MM.1S (cell line): Measurements from ENCODE around the gene PLS1.

Experiments used
- DNase-seq: peaks from one replicate; pipeline ENCODE4 v3.0.0-alpha.2; 2015
- H2AFZ ChIP-seq: fragments of 300-600 bp; sonication (generic); 2 replicates; pipeline ENCODE4 v1.6.0; 2016; ENCODE audit warnings: antibody characterized with exemption, low read length
- H3F3A ChIP-seq: fragments of 300-600 bp; sonication (generic); 2 replicates; pipeline ENCODE4 v1.6.1; 2016; ENCODE audit warnings: mild to moderate bottlenecking, antibody characterized with exemption, low read length, moderate library complexity, mixed read lengths; ENCODE audit not compliant: insufficient read depth
- H3K27ac ChIP-seq: fragments of 300-600 bp; sonication (generic); 2 replicates; pipeline ENCODE4 v1.5.1; 2016; ENCODE audit warnings: mild to moderate bottlenecking, low read length
- H3K27me3 ChIP-seq: fragments of 300-600 bp; sonication (generic); replicated peaks from 2 replicates; pipeline ENCODE4 v1.6.0; 2016; ENCODE audit warnings: low read length; ENCODE audit not compliant: insufficient read depth
- H3K36me3 ChIP-seq: fragments of 300-600 bp; sonication (generic); replicated peaks from 2 replicates; pipeline ENCODE4 v1.6.1; 2016; ENCODE audit warnings: mild to moderate bottlenecking, low read length, mixed read lengths; ENCODE audit not compliant: insufficient read depth
- H3K4me1 ChIP-seq: fragments of 300-600 bp; sonication (generic); 2 replicates; pipeline ENCODE4 v1.6.1; 2016; ENCODE audit warnings: low read length, mixed read lengths
- H3K4me2 ChIP-seq: fragments of 300-600 bp; sonication (generic); 2 replicates; pipeline ENCODE4 v1.6.0; 2016; ENCODE audit warnings: low read depth, low read length
- H3K4me3 ChIP-seq: fragments of 300-600 bp; sonication (generic); 2 replicates; pipeline ENCODE4 v1.5.1; 2016; ENCODE audit warnings: low read length, mixed read lengths
- H3K79me2 ChIP-seq: fragments of 300-600 bp; sonication (generic); 2 replicates; pipeline ENCODE4 v1.6.1; 2016; ENCODE audit warnings: mixed run types, low read length, mixed read lengths
- H3K9ac ChIP-seq: fragments of 300-600 bp; sonication (generic); 2 replicates; pipeline ENCODE4 v1.6.1; 2016; ENCODE audit warnings: low read length, mixed read lengths
- H3K9me2 ChIP-seq: fragments of 300-600 bp; sonication (generic); replicated peaks from 2 replicates; pipeline ENCODE4 v1.6.1; 2016; ENCODE audit warnings: mild to moderate bottlenecking, low read length, mixed read lengths; ENCODE audit not compliant: insufficient read depth
- H3K9me3 ChIP-seq: fragments of 300-600 bp; sonication (generic); replicated peaks from 2 replicates; pipeline ENCODE4 v1.6.1; 2016; ENCODE audit warnings: mild to moderate bottlenecking, low read length, mixed read lengths; ENCODE audit not compliant: insufficient read depth
- H4K20me1 ChIP-seq: fragments of 300-600 bp; sonication (generic); 2 replicates; pipeline ENCODE4 v1.6.1; 2016; ENCODE audit warnings: mild to moderate bottlenecking, low read length, moderate library complexity, mixed read lengths; ENCODE audit not compliant: insufficient read depth
- CTCF ChIP-seq: fragments of 300-600 bp; sonication (generic); IDR thresholded peaks from 2 replicates; pipeline ENCODE4 v1.5.1; 2016; ENCODE audit warnings: antibody characterized with exemption, low read length, mixed read lengths
- EZH2 ChIP-seq: fragments of 300-600 bp; sonication (generic); optimal IDR thresholded peaks from 2 replicates; pipeline ENCODE3; 2017; ENCODE audit warnings: low read depth, mild to moderate bottlenecking, antibody characterized with exemption, low read length, mixed read lengths
- EZH2phosphoT487 ChIP-seq: fragments of 300-600 bp; sonication (generic); IDR thresholded peaks from 2 replicates; pipeline ENCODE4 v1.6.1; 2018; ENCODE audit warnings: antibody characterized with exemption, low read length

PLS1 gene

GRCh38 chr3:142726017-142726416, 129.8 kb downstream of the PLS1 start:
- Histone ChIP-seq H3K36me3 (0 out of 2 replicates have a peak, but pooled peaks cover 3% of the 10 kb centered on the region), H3K79me2 (no peaks in the 10 kb centered on the region), H3K27me3 (no peaks in the 10 kb centered on the region), H4K20me1 (no peaks in the 10 kb centered on the region), H3K4me1 (no peaks in the 10 kb centered on the region), H3K9me3 (no peaks in the 10 kb centered on the region), H3K4me3 (no peak overlapping the region), H3K9ac (no peak overlapping the region), H3F3A (no peaks in the 10 kb centered on the region), H3K4me2 (no peak overlapping the region), H3K9me2 (no peaks in the 10 kb centered on the region), H3K27ac (no peak overlapping the region), H2AFZ (no peak overlapping the region)
- DNase-seq = no peak
- TF ChIP-seq EZH2phosphoT487 = no peak
- TF ChIP-seq CTCF = no peak
- no peak for TF ChIP-seq EZH2

GRCh38 chr3:142732066-142732465, 135.9 kb downstream of the PLS1 start:
- TF ChIP-seq EZH2 (no peak), EZH2phosphoT487 (no peak), CTCF (no peak)
- H3K27ac ChIP-seq = no peak overlapping the region
- DNase-seq = no peak
- no peaks in the 10 kb centered on the region for H3K9me3 ChIP-seq
- no peaks in the 10 kb centered on the region for H3K4me1 ChIP-seq
- 0 out of 2 replicates have a peak, but pooled peaks cover 3% of the 10 kb centered on the region for H3K36me3 ChIP-seq
- H3K9me2 ChIP-seq = no peaks in the 10 kb centered on the region
- H3K9ac ChIP-seq = no peak overlapping the region
- H3K27me3 ChIP-seq = no peaks in the 10 kb centered on the region
- no peaks in the 10 kb centered on the region for H3K79me2 ChIP-seq
- H2AFZ ChIP-seq = no peak overlapping the region
- H4K20me1 ChIP-seq = no peaks in the 10 kb centered on the region
- no peaks in the 10 kb centered on the region for H3F3A ChIP-seq
- no peak overlapping the region for H3K4me3 ChIP-seq
- no peak overlapping the region for H3K4me2 ChIP-seq

- H3K9me2 ChIP-seq = no peaks in the 10 kb centered on the region
- no peaks in the 10 kb centered on the region for H3K9me3 ChIP-seq
- no peaks in the 10 kb centered on the region for H3K79me2 ChIP-seq
- no peak overlapping the region for H2AFZ ChIP-seq
- no peak overlapping the region for H3K4me2 ChIP-seq
- no peaks in the 10 kb centered on the region for H3K27me3 ChIP-seq
- no peaks in the 10 kb centered on the region for H4K20me1 ChIP-seq
- DNase-seq = no peak
- TF ChIP-seq EZH2 (no peak), CTCF (no peak), EZH2phosphoT487 (no peak)
- 0 out of 2 replicates have a peak, but pooled peaks cover 3% of the 10 kb centered on the region for H3K36me3 ChIP-seq
- H3K9ac ChIP-seq = no peak overlapping the region
- H3F3A ChIP-seq = no peaks in the 10 kb centered on the region
- no peaks in the 10 kb centered on the region for H3K4me1 ChIP-seq
- H3K27ac ChIP-seq = no peak overlapping the region
- no peak overlapping the region for H3K4me3 ChIP-seq
Observed at GRCh38 chr3:142734834-142735233, 138.6 kb downstream of the PLS1 start.
